SK-N-MC (cell line): ENCODE measurements around the gene CRYGC.

ENCODE experiments used
- DNase-seq: peaks from one replicate; pipeline ENCODE4 v3.0.0-alpha.2; 2011; ENCODE audit warnings: low read depth, low spot score
- H3K27ac ChIP-seq: fragments of 200-600 bp; sonication (generic); 2 replicates; pipeline ENCODE4 v1.5.1; 2016; ENCODE audit warnings: mixed run types
- H3K36me3 ChIP-seq: fragments of 200-600 bp; sonication (generic); 2 replicates; pipeline ENCODE4 v1.6.1; 2017; ENCODE audit warnings: antibody characterized with exemption, low read length, mixed read lengths; ENCODE audit not compliant: insufficient read depth
- H3K4me3 ChIP-seq: fragments of 200-600 bp; sonication (generic); 2 replicates; pipeline ENCODE4 v1.5.1; 2016
- H3K9ac ChIP-seq: fragments of 200-600 bp; sonication (generic); 2 replicates; pipeline ENCODE4 v1.8.0; 2017; ENCODE audit warnings: mixed run types, mixed read lengths; ENCODE audit not compliant: insufficient read length
- H3K9me3 ChIP-seq: fragments of 200-600 bp; sonication (generic); 2 replicates; pipeline ENCODE4 v1.6.1; 2017; ENCODE audit warnings: low read depth, mild to moderate bottlenecking, antibody characterized with exemption, low read length, moderate library complexity, mixed read lengths
- EZH2 ChIP-seq: fragments of 200-600 bp; sonication (generic); IDR thresholded peaks from one replicate; pipeline ENCODE4 v1.6.1; 2017; ENCODE audit warnings: antibody characterized with exemption
- FOXP2 ChIP-seq: optimal IDR thresholded peaks from 2 replicates; pipeline ENCODE3; 2011; ENCODE audit warnings: mild to moderate bottlenecking, moderate library complexity; ENCODE audit not compliant: insufficient read depth; ENCODE audit errors: extremely low read length, control extremely low read depth
- POLR2AphosphoS5 ChIP-seq: IDR thresholded peaks from 2 replicates; pipeline ENCODE4 v1.6.1; 2012; ENCODE audit warnings: mild to moderate bottlenecking, low read depth, low read length, borderline replicate concordance

Gene CRYGC

DNA sequence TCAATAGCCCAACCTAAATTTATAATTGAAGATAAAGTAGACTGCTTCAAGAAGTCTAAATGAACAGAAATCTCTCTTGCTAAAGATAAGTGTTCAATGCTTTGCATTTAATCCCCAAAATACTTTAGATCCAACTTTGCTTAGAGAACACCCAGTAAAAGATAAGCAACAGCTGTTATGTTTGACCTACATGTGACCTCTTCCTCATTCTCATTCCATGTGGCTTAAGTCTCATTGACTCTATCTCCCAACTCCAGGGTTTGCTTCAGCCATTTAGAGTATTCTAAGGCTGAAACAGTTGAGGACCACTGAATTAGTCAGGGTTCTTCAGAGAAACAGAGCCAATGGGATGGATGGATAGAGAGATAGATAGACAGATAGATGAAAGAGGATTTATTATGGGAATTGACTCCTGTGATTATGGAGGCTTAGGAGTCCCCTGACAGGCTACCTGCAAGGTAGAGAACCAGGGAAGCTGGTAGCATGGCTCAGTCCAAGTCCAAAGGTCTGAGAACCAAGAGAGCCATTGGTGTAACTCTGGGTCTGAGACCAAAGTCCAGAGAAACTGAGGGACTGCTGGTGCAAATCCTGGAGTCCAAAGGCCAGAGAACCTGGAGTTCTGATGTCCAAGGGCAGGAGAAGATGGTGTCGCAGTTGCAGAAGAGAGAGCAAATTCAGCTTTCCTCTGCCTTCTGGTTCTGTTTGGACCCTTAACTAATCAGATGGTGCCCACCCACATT, 37.4 kb downstream of the CRYGC start:
- TF ChIP-seq FOXP2: no peak
- no peak for TF ChIP-seq POLR2AphosphoS5
- no peak for TF ChIP-seq EZH2
- H3K4me3 ChIP-seq: no peak overlapping the region
- no peaks in the 10 kb centered on the region for H3K9me3 ChIP-seq
- no peak for DNase-seq
- H3K9ac ChIP-seq: no peak overlapping the region
- no peak overlapping the region for H3K27ac ChIP-seq
- no peaks in the 10 kb centered on the region for H3K36me3 ChIP-seq

DNA sequence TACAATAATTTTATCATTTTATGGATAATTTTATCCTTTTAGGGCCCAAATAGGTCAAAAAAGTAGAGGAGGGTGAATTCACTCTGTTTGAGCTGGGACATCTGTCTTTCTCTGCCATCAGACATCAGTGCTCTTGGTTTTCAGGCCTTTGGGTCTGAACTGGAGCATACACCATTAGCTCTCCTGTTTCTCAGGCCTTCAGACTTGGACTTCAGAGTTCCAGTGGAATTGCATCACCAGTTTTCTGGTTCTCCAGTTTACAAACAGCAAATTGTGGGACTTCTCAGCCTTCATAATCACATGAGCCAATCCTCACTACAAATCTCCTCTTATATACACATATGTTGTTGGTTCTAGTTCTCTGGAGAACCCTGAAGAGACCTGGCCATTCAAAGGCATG, 39.2 kb downstream of the CRYGC start:
- Histone ChIP-seq H3K36me3 (no peaks in the 10 kb centered on the region), H3K27ac (no peak overlapping the region), H3K9ac (no peak overlapping the region), H3K9me3 (no peaks in the 10 kb centered on the region), H3K4me3 (no peak overlapping the region)
- no peak for TF ChIP-seq FOXP2
- TF ChIP-seq POLR2AphosphoS5: no peak
- no peak for TF ChIP-seq EZH2
- no peak for DNase-seq

DNA sequence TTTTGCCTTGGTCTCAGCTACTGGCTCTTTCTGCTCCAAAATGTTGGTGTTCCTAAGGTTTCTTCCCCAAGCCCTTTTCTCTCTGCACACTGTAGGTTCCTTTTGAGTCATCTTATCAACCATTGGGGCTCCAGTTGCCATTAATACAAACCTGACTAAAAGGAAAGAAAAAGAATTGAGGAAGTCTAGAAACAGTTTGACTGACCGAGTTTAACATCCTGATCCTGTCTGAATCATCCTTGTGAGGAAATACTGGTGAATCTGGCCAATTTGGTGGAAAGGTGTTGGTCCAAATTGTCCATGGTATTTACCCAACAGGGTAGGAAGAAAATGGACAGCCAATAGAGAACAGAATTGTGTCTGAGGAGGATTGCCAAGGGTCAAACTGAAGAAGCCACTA, 43.6 kb downstream of the CRYGC start:
- Histone ChIP-seq H3K9me3 (no peaks in the 10 kb centered on the region), H3K36me3 (no peaks in the 10 kb centered on the region), H3K9ac (no peak overlapping the region), H3K27ac (no peak overlapping the region), H3K4me3 (no peak overlapping the region)
- DNase-seq: no peak
- TF ChIP-seq EZH2: no peak
- TF ChIP-seq FOXP2: no peak
- no peak for TF ChIP-seq POLR2AphosphoS5

DNA sequence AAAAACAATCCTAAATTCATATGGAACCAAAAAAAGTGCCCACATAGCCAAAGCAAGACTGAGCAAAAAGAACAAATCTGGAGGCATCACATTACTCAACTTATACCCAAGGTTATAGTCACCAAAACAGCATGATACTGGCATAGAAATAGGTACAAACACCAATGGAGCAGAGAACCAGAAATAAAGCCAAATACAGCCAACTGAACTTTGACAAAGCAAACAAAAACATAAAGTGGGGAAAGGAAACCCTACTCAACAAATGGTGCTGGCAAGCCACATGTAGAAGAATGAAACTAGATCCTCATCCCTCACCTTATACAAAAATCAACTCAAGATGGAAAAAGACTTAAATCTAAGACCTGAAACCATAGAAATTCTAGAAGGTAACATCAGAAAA, 45.8 kb downstream of the CRYGC start:
- Histone ChIP-seq H3K9me3 (no peaks in the 10 kb centered on the region), H3K27ac (no peak overlapping the region), H3K9ac (no peak overlapping the region), H3K36me3 (no peaks in the 10 kb centered on the region), H3K4me3 (no peak overlapping the region)
- TF ChIP-seq FOXP2 (no peak), EZH2 (no peak), POLR2AphosphoS5 (no peak)
- DNase-seq: no peak
